IMR-90 (cell line): ENCODE results near the gene RNF166.

Experiments
- BHLHE40 ChIP-seq: fragments of 150-350 bp; IDR thresholded peaks from 2 replicates; pipeline ENCODE4 v1.6.1; 2016; ENCODE audit warnings: mild to moderate bottlenecking, low read depth, low read length
- CEBPB ChIP-seq: IDR thresholded peaks from 2 replicates; pipeline ENCODE4 v1.6.1; 2012; ENCODE audit warnings: low read depth, low read length, improper control_type of control experiment
- CTCF ChIP-seq: conservative IDR thresholded peaks from 2 replicates; pipeline ENCODE4 v1.5.1; 2012; ENCODE audit warnings: mild to moderate bottlenecking, low read depth, low read length, improper control_type of control experiment
- FOS ChIP-seq: fragments of 150-350 bp; IDR thresholded peaks from 2 replicates; pipeline ENCODE4 v1.6.1; 2016; ENCODE audit warnings: low read depth, low read length
- MAFK ChIP-seq: IDR thresholded peaks from 2 replicates; pipeline ENCODE4 v1.6.1; 2012; ENCODE audit warnings: low read depth, low read length, improper control_type of control experiment
- POLR2A ChIP-seq: IDR thresholded peaks from 2 replicates; pipeline ENCODE4 v1.6.1; 2012; ENCODE audit warnings: mild to moderate bottlenecking, low read depth, low read length
- RAD21 ChIP-seq: IDR thresholded peaks from 2 replicates; pipeline ENCODE4 v1.6.1; 2012; ENCODE audit warnings: low read length, improper control_type of control experiment
- RCOR1 ChIP-seq: IDR thresholded peaks from 2 replicates; pipeline ENCODE4 v1.6.1; 2012; ENCODE audit warnings: mild to moderate bottlenecking, low read length, improper control_type of control experiment; ENCODE audit not compliant: insufficient replicate concordance
- SMC3 ChIP-seq: fragments of 150-350 bp; IDR thresholded peaks from 2 replicates; pipeline ENCODE4 v1.6.1; 2016; ENCODE audit warnings: low read depth, mild to moderate bottlenecking, antibody characterized with exemption, low read length, moderate library complexity

DNA sequence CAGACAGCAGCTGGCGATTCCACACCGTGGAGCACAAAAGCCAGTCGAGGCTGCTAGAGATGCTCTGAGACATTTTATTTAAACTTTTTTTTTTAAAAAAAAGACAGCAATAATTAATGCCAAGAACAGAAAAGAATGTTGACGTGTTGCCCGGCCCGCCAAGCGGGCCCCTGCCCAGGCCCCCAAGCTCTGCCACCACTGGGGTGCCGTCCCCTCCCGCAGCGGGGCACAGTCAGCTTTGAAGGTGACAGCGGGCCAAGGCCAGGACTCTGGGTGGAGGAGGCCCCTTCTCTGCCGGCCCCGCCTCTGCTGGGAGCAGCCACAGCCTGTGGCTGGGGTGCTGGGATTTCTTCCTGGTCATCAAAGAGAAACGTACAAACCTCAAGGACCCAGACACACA lies 9.8 kb downstream of the RNF166 start:
- no peak for TF ChIP-seq FOS
- no peak for TF ChIP-seq BHLHE40
- TF ChIP-seq RAD21 = no peak
- TF ChIP-seq POLR2A = no peak
- TF ChIP-seq RCOR1 = no peak
- TF ChIP-seq CTCF = no peak
- TF ChIP-seq SMC3 = no peak
- TF ChIP-seq MAFK = no peak
- TF ChIP-seq CEBPB = no peak
